GM19025 (cell line): ENCODE data around the gene ZNF205.

Experiments used
- ATAC-seq: cut with Tn5 transposase; IDR thresholded peaks from one replicate; pipeline ENCODE4 v1.9.1; 2021; ENCODE audit warnings: mild to moderate bottlenecking, low read depth, moderate library complexity; ENCODE audit not compliant: unreplicated experiment

Gene ZNF205

DNA sequence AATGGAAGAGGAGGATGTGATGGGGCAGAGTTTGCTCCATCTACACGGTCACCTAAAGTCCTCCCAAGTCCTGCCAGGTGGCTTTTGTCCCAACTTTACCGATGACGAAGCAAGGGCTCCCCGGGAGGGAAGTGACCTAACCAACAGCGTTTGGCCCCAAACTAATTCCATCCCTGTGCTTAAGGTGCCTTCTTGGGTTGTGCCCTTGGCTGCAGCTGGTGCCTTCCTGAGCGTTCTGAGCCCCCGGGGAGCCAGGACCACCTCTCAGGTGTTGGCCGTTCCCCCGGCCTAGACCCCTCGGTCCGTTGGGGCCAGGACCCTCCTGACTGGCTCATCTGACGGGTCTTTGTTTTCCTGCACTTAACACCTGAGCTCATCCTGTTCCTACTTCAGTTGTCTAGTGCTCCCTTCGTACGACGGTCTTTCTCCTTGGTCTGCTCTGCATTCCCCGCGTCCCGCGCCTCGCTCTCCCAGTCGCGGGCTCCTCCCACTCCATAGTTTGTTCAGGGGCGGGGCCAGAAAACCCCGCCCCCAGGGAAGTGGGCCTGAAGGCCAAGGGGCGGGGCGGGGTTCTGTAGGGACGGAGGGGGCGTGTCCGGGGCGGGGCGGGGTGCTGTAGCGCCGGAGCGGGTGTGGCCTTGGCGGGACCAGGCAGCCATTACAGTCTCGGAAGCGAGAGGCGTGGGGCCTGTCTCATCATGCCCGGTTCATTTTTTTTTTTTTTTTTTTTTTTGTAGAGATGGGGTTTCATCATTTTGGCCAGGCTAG, 12.5 kb upstream of the ZNF205 start:
- ATAC-seq = no peak

DNA sequence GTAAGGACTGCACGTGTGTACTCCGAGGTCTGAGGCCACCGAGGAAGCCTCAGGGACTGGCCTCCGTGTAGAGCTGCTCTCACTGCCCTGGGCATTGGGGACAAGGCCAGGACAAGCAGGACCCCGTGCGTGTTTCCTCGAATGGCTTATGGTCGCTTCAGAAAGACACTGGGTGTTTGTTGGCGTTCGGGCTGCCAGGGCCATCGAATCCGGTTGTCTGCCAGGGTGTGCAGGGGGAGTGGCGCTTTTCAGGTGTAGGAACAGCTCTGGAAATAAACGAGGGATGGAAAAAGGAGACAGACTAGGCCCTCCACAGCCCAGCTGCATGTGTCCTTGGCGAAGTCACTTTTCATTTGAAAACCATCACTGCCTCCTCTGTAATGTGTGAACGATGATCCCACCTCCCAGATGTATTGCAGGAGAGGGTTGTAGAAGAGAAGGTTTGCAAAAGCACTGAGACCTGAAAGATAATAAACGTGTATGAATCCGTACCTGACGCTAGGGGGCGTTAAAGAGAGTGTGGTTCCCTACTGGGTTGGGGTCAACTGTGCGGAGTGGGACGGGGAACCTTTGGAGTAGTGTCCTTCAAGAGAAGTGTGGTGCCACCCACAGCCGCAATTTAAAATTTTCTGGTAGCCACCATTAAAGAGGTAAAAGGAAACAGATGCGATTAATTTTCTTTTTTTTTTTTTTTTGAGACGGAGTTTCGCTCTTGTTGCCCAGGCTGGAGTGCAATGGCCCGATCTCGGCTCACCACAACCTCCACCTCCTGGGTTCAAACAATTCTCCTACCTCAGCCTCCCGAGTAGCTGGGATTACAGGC, 11.2 kb upstream of the ZNF205 start:
- no peak for ATAC-seq

DNA sequence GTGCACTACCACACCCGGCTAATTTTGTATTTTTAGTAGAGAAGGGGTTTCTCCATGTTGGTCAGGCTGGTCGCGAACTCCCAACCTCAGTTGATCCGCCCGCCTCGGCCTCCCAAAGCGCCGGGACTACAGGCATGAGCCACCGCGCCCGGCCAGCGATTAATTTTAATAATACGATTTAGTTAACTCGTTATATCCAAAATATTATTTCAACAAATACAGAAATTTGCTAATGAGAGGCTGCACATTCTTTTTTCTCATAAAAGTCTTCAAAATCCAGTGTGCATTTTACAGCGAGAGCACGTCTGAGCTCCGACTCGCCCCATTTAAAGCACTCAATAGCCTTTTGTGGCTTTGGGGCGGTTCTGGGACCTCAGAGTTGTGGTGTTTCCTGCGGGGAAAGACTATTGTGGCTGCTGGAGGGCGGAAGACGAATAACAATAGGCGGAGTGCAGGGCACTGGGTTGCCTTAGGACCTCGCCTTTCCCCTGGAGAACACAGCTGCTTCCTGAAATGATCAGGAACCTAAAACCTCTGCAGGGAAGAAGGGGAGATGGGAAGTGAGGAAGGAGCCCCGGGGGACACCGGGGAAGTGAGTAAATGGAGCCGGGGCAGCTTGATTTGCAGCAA, 10.4 kb upstream of the ZNF205 start:
- ATAC-seq = no peak

DNA sequence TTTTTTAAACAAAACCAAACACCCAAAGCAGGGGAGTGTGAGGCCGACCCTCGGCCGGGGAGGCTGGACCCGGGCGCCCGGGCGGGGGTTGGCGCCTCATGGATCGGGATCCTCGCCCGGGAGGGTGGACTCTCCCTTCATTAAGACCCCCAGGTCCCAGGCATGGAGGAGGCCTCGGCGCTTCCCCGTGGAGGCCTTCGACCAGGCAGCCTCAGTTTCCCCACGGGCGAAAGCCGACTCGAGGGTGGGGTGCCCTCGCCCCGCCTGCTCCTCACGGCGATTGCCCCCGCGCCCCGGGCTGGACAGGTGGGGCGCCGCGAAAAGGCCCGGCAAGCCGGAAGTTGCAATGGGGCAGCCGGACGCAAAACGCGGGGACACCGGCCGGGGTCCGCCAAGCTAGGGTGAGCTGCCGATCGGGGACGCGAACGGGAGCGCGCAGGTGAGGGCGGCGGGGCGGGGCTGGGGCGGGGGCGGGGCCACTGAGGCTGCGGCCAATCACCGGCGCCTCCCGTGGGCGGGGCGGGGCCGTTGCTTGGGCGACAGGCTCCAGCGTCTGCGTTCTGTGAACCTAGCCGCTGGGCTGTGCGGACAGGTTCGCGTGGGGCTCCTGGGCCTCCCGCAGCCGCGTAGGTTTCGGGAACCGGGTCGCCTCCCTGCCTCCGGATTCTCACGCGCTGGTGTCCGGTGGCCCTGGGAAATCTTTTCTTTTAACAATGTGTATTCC, 6.0 kb upstream of the ZNF205 start:
- ATAC-seq = peak; percentile 86

DNA sequence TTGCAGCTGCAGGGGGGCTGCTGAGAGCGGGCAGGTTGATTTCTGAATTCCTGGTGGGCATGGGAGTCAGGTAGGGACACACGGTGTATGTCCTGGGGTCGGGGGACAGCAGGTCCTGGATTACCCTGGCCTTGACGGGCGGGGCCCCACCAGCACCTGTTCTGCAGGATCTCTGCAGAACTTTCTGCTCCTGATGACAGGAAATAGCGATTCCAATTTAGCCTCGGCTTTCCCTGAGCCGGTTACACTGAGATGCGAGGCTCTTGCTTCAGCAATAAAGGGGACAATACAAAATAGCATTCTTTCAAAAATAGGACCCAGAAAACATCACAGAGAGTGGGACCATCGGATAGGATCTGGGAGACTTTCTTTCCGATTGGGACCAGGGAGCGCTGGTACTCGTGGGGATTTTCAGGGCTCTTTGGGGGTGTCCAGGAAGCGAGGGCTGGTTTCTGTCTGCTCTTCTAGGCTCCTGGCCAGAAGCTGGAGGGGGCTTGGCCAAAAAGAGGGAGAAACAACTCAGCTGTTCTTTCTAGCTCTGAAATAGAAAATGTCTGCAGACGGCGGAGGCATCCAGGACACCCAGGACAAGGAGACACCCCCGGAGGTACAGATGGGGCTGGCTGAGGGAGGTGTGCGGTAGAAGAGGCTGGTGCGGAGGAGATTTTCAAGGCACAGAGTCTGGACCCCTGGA, 642 bp downstream of the ZNF205 start:
- no peak for ATAC-seq

DNA sequence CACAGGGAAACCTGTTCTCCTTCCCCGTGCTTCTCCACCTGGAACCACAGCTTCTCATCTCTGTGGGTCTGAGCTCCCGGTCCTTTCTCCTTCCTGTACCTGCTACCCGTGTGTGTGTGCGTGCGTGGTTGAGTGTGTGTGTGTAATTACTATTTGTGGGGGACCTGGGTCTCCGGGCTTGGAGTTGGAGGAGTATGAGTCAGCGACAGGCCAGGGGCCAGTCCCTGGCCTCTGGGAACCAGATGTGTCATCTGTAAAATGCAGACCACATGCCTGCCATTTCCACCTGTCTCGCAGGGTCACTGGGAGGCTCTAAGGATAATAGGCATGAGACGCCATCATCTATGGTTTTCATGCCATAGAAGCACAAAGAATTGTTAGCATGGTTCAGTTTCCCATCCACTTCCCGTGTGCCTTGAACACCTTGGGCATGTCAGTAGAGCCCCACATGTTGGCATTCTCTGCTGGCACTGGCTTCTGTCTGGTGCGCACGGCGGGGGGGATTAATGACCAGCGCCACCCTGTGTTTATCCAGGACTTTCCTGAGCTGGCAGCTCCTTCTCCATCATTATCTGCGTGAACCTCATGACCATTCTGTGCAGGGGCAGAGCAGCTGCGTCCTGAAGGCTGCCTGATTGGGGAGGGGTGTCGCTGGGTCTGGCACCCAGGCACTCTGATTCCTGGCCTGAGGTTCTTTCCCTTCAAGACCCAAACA, 1.5 kb downstream of the ZNF205 start:
- no peak for ATAC-seq

DNA sequence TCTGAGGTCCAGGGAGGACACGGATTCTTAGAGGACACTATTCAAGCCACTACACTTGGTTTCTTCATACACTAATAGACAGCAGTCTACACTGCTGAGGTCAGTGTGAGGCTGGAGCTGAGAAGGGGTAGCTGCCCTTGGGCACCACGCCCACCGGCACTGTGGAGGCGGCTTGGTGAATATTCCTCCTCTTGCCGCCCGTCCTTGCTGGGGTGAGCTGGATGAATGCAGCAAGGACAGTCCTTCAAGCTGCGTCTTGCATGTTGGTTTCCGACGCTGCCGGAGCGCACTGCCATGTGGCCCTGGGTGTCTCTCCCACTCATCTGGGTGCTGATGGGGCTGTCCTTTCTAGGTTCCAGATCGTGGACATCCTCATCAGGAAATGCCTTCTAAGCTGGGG, 2.6 kb downstream of the ZNF205 start:
- ATAC-seq = no peak

DNA sequence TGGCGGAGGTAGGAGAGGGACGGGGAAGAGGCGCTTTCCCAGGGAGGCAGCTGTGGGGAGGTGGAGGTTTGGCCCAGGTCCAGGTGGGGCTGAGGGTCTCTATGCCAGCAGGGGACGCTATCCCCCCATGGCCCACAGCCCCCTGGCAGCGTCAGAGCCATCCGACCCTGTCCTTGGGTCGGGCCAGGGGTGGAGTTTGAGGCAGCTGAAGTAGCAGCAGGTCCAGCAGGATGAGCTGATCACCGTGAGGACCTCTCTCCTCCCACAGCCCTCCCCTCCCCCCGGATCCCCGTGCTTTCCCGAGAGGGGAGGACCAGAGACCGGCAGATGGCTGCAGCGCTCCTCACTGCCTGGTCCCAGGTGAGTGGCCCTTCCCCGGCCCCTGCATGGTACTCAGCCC, 3.2 kb downstream of the ZNF205 start:
- no peak for ATAC-seq

DNA sequence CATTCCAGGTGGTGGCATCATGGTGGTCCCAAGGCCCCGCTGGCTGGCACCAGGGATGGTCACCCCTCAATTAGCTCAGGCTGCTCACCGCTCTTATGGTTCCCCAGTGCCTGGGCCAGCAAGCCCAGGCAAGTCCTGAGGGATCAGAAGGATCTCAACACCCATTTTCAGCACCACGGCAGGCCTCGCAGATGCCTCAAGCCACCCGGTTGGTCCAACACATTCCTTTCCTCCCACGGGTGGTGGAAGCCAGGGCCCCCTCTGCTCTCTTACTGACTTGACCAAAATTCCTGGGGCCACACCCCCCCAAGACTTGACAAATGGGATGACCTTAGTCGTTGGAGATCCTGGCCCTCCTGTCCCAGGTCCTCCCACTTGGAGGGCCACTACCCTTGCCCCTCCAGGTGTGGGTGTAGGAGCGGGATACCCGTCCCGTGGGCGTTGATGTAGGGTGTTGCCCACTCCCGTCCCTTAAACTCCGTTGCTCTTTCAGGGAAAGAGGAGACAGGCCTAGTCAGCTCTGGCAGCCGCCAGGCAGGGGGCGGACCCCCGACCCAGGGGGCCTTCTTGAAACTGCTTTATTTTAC, 5.9 kb downstream of the ZNF205 start:
- no peak for ATAC-seq

DNA sequence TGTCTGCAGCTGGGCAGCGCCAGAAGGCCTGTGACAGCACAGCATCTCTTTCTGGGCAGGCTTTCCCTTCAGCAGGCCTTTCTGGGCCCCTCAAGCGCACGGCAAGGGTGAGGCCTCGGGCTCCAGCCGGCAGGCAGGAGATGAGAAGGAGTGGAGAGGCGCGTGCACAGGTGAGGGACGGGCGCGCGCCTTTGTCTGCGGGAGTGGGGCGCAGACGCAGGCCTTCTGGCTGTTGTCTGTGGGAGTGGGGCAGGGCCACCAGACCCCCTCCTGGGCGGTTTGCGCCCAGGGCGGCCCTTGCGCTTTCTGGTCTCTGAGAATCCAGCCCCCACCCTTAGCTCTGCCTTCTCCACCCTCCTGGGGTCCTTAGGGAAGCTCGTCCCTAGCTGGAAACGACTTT, 6.5 kb downstream of the ZNF205 start:
- ATAC-seq = no peak

DNA sequence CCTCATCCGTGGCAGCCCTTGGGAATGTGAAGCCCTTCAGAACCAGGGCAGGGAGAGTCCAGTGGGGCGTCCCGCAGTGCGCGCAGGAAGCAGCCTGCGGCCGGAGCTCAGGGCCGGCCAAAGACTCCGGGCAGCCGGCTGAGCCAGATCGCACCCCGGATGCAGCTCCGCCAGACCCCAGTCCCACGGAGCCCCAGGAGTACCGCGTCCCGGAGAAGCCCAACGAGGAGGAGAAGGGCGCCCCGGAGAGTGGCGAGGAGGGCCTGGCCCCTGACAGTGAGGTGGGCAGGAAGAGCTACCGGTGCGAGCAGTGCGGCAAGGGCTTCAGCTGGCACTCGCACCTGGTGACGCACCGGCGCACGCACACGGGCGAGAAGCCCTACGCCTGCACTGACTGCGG, 6.9 kb downstream of the ZNF205 start:
- ATAC-seq = no peak

DNA sequence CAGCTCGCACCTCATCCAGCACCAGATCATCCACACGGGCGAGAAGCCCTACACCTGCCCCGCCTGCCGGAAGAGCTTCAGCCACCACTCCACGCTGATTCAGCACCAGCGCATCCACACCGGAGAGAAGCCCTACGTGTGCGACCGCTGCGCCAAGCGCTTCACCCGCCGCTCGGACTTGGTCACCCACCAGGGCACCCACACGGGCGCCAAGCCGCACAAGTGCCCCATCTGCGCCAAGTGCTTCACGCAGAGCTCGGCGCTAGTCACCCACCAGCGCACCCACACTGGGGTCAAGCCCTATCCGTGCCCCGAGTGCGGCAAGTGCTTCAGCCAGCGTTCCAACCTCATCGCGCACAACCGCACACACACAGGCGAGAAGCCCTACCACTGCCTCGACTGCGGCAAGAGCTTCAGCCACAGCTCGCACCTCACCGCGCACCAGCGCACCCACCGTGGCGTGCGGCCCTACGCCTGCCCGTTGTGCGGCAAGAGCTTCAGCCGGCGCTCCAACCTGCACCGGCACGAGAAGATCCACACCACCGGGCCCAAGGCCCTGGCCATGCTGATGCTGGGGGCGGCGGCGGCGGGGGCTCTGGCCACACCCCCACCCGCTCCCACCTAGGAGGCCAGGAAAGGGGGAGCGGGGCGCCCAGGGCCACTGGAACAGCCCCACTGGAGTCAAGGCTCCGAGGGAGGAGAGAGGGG, 7.5 kb downstream of the ZNF205 start:
- ATAC-seq = no peak

DNA sequence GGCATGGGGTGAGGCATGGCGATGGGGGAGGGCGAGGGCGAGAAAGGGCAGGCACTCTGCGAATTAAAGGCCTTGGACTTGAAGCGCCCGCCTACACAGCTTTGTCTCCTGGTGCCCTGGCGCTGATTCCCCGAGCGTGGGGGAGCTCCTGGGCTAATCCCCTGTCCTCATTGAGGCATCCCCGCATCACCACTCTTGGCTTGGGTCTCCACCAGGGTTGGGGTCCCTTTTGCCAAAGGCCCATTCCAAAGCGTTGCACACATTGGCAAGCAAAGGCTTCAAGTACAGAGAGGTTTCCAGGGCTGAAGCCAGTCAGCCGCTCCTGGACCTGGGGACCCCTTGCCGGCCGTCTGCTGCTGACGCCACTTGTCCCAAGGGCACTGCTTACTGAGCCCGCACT, 8.0 kb downstream of the ZNF205 start:
- no peak for ATAC-seq

DNA sequence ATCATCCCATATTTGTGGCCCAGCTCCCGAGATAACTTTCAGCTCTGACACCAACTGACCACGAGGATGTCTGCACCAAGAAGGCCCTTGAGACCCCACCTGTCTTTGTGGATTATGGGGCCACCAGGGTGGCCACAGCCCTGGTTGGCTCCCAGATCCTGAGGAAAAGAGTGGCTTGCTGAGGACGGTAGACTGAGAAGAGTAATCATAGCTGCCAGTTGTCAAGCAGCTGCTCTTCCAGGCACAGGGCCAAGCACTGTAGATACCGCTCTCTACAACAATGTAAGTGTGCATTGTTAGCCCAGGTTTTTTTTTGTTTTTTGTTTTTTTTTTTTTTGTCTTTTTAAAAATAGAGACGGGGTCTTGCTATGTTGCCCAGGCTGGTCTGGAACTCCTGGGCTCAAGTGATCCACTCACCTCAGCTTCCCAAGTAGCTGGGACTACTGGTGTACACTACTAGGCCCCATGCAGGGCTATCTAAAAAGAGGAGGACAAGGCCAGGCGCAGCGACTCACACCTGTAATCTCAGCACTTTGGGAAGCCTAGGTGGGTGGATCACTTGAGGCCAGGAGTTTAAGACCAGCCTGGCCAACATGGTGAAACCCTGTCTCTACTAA, 9.6 kb downstream of the ZNF205 start:
- no peak for ATAC-seq

DNA sequence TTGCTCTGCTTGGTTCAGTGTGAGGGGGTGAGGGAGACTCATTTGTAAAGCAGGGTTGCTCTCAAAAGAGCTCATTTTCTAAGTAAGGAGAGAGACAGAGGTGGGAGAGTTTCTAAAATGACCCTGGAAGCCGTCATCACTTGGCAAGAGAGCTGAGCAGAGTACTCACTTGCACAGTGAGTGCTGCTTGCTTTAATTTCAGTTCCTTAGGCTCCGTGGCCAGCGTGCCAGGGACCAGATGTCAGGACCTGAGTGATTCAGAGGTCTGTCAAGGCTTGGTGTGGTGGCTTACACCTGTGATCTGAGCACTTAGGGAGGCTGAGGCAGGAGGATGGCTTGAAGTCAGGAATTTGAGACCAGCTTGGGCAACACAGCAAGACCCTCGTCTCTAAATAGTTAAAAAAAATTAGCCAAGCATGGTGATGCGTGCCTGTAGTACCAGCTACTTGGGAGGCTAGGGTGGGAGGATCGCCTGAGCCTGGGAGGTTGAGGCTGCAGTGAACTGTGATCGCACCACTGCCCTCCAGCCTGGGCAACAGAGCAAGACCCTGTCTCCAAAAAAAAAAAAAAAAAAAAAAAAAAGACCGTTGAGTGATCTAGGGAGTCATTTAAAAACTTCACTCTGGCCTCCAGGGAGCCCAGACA, 10.7 kb downstream of the ZNF205 start:
- no peak for ATAC-seq

DNA sequence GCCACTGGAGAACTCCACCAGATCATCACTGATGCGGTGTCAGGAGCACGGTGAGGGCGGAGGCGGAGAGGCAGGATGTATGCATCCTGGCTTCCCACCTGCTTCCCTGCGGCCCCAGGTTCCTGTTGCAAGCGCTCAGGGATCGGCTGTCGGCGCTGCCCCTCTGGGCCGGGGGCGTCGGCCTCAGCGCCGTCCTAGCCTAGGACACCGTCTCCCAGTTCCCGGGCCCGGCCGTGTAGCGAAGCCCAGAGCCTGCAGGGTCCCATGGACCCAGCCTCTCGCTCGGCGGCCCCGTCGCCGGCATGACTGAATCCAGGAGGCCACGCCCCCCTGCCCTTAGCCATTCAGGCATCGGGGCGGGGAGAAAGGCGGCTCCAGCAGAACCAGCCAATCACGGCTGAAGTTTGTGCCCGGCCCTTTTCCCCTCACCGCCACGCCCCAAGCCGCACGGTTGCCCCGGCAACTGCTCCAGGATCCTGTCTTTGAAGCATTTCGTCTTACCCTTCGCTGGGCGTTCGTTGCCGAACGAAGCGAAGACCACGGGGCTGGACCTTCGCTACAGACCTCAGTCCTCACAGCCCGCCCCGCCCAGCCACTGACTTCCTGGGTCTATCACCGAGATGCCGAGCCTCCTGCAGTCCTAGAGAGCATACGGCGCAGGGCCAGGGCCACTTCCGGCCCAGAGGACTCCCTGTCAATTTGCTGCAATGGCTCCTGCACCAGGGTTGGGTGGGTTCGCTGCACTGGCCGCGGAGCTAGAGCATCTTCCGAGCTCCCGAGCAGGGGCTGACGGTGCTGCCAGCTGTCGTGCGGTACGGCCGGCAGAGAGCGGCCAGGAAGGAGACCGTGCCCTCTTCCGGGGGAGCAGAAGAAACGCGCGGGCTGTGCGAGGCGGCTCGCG, 11.8 kb downstream of the ZNF205 start:
- ATAC-seq = peak; percentile 79

DNA sequence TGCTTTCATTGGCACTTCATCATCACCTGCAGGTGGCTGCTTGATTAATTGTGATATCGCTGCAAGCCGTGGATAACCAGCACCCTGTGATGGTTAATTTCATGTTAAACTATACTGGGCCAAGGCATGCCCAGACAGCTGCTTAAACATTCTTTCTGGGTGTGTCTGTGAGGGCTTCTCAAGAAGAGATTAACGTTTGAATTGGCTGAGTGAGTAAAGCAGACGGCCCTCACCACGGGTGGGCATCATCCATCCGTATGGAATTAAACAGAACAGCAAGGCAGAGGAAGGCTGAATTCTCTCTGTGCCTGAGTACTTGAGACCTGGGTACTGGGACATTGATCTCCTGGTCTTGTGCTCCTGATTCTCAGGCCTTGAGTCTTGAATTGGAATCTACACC, 15.4 kb downstream of the ZNF205 start:
- no peak for ATAC-seq
